ENCODE results near the gene RIMS4.

Gene RIMS4

GRCh38 chr20:44715499-44716308 is 94.6 kb downstream of the RIMS4 start:
- no peak for DNase-seq

GRCh38 chr20:44714701-44715498 is 95.4 kb downstream of the RIMS4 start, which contains the start of gene CCN5:
Gene CCN5 (plus strand): TSS chr20:44715369. CDS start chr20:44715391, 22 bp downstream.
- DNase-seq = peak; percentile 88

- no peak for DNase-seq
These were observed 96.1 kb downstream of the RIMS4 start for GRCh38 chr20:44714102-44714700.

GRCh38 chr20:44711237-44711636 is 99.1 kb downstream of the RIMS4 start:
- no peak for DNase-seq

DNA sequence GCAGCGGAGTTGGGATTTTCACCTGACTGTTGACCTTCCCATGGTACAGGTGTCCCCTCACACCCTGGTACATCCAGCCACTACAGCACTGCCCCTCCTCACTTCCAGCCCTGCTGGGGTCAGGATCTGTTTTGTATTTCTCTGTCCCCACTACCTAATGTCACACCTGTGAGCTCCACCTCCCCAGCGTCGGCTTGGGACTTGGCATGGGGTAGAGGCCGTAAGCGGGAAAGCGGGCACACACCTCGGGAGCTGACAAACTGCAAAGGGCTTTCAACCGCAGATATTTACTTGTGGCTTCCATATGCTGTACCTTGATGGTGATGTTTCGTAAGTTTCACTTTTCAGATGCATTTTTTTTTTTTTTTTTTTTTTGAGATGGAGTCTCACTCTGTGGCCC is 100.5 kb downstream of the RIMS4 start:
- DNase-seq = no peak

DNA sequence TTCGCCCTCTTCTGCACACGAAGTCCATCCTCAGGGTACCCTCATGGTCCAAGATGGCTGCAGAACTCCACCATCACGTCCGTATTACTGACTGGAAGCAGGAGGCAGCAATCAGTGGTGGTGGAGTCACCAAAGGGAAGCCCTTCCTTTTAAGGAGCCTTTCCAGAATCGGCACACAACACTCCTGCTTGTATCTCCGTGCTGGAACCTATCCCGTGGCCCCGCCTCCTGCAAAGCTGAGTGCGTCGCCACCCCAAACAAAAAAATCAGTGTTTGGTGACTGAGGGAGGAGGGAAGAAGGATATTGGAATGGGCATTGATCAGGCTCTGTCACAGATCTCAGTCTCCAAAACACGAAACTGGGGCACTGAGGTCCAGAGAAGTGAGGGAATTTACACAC is 101.0 kb downstream of the RIMS4 start:
- no peak for DNase-seq

GRCh38 chr20:44707018-44707579 is 103.2 kb downstream of the RIMS4 start:
- DNase-seq = no peak

- DNase-seq = no peak
These were observed 103.9 kb downstream of the RIMS4 start for GRCh38 chr20:44706301-44707017.

GRCh38 chr20:44705364-44706094 is 104.8 kb downstream of the RIMS4 start:
- DNase-seq = no peak

GRCh38 chr20:44704551-44704971 is 105.8 kb downstream of the RIMS4 start:
- DNase-seq = no peak

DNA sequence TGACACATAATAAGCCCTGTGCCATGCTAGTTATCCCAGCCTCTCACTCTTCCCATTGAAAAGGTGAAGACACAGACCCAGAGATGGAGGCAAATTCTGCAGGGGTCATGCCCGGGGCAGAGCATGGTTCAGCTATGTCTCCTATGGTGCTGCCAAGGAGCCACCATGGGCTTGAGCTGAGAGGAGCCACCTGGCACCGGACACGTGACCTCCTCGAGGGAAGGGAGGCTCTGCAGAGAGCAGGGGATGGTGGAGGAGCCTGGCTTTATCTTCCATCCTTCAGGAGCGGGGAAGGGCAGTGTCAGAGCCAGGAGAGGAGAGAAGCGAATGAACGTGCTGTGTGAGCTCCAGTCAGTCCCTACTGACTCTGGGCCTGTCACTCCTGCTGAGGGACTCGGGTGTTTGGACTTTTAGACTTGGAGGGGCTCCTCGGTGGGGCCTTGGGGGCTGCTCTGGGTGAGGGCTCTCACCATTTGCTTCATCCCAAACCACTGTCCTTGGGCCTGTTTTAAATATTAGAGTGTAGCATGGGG is 106.3 kb downstream of the RIMS4 start:
- DNase-seq = no peak

DNA sequence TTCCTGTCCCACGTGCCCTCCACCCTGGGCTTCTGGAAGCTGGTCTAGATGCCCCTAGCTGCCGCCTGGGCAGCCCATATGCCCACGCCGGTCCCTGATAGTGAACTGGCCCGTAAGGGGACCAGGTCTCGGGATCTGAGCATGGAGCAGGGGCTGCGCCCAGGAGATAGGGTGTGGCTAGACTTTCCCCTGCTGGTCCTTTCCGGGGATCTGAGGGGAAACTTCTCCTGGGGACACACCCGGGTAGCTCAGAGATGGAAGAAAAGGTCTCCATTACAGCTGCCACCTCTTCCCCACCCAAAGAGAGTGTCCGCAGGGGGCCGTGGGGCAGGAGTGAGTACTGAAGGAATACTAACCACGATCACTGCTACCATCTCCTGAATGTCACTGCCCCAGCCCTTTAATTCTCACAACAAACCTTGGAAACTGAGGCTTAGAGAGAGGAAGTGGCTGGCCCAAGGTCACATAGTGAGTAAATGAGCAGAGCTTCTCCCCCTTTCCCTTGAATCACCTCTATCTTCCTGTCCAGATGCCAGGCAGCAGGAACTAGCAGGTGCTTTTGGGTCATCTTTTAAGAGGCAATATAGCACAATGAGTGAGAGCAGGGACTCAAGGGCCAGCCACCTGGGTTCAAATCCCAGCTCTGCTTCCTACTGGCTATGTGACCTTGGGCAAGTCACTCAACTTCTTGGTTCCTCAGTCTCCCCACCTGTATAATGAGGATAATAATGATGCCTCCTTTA is 107.0 kb downstream of the RIMS4 start:
- no peak for DNase-seq

GRCh38 chr20:44702776-44703175 is 107.6 kb downstream of the RIMS4 start:
- no peak for DNase-seq

- no peak for DNase-seq
These were observed 108.5 kb downstream of the RIMS4 start for GRCh38 chr20:44701858-44702256.
